RPMI7951 (cell line): ENCODE data around the gene CLDN15. TPM values are rescaled to one million over a fixed set of nuclear protein-coding genes. Genes with fewer than 3 reads are reported as not detected.
"Not testable (repeated sequence)": the region's sequence is repeated elsewhere in the genome, so short reads cannot be mapped to it uniquely, and the experiment has no call there.

Experiments used
- DNase-seq: peaks from one replicate; pipeline ENCODE4 v3.0.0-alpha.2; 2012; ENCODE audit warnings: low read depth
- total RNA-seq: library from RNA; depleted of rRNA; stranded (reverse); fragments of >200 nt; shearing (Covaris generic); gene quantifications from 2 replicates; pipeline ENCODE4 v1.2.3, GENCODE V29; 2014; rRNA removed

Gene CLDN15
- total RNA-seq, result 0.36 and 0.49 TPM in 2 replicates

- no peak for DNase-seq
These were observed at the start of gene CLDN15 for GRCh38 chr7:101237206-101238067. Gene CLDN15 (minus strand): TSS chr7:101237802. CDS start chr7:101237581, 221 bp downstream.

- DNase-seq, result no peak
These were observed 49.4 kb upstream of the CLDN15 start for GRCh38 chr7:101287032-101287431.

- not testable (repeated sequence) for DNase-seq
These were observed 48.3 kb upstream of the CLDN15 start for GRCh38 chr7:101285880-101286279.

GRCh38 chr7:101285171-101285570 is 47.6 kb upstream of the CLDN15 start:
- DNase-seq, result no peak

GRCh38 chr7:101280912-101281311 is 43.3 kb upstream of the CLDN15 start:
- not testable (repeated sequence) for DNase-seq

- DNase-seq, result no peak
These were observed 41.1 kb upstream of the CLDN15 start for GRCh38 chr7:101278461-101279292.

GRCh38 chr7:101277155-101277554 is 39.6 kb upstream of the CLDN15 start:
- no peak for DNase-seq

GRCh38 chr7:101273206-101273605 is 35.6 kb upstream of the CLDN15 start:
- no peak for DNase-seq

GRCh38 chr7:101271021-101271420 is 33.4 kb upstream of the CLDN15 start:
- no peak for DNase-seq

- no peak for DNase-seq
These were observed 32.1 kb upstream of the CLDN15 start for GRCh38 chr7:101269664-101270063.

- DNase-seq, result no peak
These were observed 28.3 kb upstream of the CLDN15 start for GRCh38 chr7:101265622-101266516.

GRCh38 chr7:101264102-101264706 is 26.6 kb upstream of the CLDN15 start:
- not testable (repeated sequence) for DNase-seq

- peak; percentile 17 for DNase-seq
These were observed 20.7 kb upstream of the CLDN15 start for GRCh38 chr7:101258243-101258731.

- DNase-seq, result no peak
These were observed 18.2 kb upstream of the CLDN15 start for GRCh38 chr7:101255796-101256195.

- DNase-seq, result not testable (repeated sequence)
These were observed 15.6 kb upstream of the CLDN15 start for GRCh38 chr7:101253199-101253598.

- peak; percentile 98 for DNase-seq
These were observed 14.5 kb upstream of the CLDN15 start for GRCh38 chr7:101251871-101252659.

- no peak for DNase-seq
These were observed 12.7 kb upstream of the CLDN15 start for GRCh38 chr7:101250324-101250723.

GRCh38 chr7:101248276-101248675 is 10.7 kb upstream of the CLDN15 start:
- no peak for DNase-seq

- no peak for DNase-seq
These were observed 7.6 kb upstream of the CLDN15 start for GRCh38 chr7:101245147-101245668.
